Natural killer cell (primary cell): ENCODE measurements around the gene NDUFB7. TPM values are rescaled to one million over a fixed set of nuclear protein-coding genes. Genes with fewer than 3 reads are reported as not detected.
A peak's percentile ranks its signal among the peaks of the same experiment; 100 is the strongest.

Source experiments
- ATAC-seq, 3 donors: fragments of 150-1000 bp in 2 of 3; fragments of 200-7000 bp in 1 of 3; cut with Tn5 transposase; 1 replicate in 1 of 3; 2 replicates in 2 of 3; pipeline ENCODE4 v1.10.0; 2021; ENCODE audit warnings: mild to moderate bottlenecking in 2 of 3, moderate library complexity in 2 of 3
- DNase-seq, 2 donors: peaks; one replicate each; pipeline versions ENCODE4 v3.0.0 to v3.0.0-alpha.2; 2013 to 2021; ENCODE audit warnings: mixed read lengths in 1 of 2
- H3K27ac ChIP-seq: one replicate; pipeline ENCODE4 v1.5.1; 2013; ENCODE audit warnings: mild to moderate bottlenecking, low read length
- H3K27me3 ChIP-seq: one replicate; pipeline ENCODE4 v1.6.1; 2013; ENCODE audit warnings: low read length; ENCODE audit not compliant: control insufficient read depth, insufficient read depth
- H3K36me3 ChIP-seq: one replicate; pipeline ENCODE4 v1.6.1; 2013; ENCODE audit warnings: low read length; ENCODE audit not compliant: control insufficient read depth, insufficient read depth
- H3K4me1 ChIP-seq: one replicate; pipeline ENCODE4 v1.6.1; 2013; ENCODE audit warnings: low read length; ENCODE audit not compliant: control insufficient read depth, insufficient read depth
- H3K4me3 ChIP-seq: one replicate; pipeline ENCODE4 v1.5.1; 2013; ENCODE audit warnings: low read length
- H3K9me3 ChIP-seq: one replicate; pipeline ENCODE4 v1.6.1; 2013; ENCODE audit warnings: low read length; ENCODE audit not compliant: control insufficient read depth, insufficient read depth
- H3K27ac Mint-ChIP-seq, 2 donors: one replicate each; pipeline ENCODE4 v1.8.0; 2022; ENCODE audit warnings: mild to moderate bottlenecking in 2 of 2, mixed read lengths in 2 of 2, moderate library complexity in 1 of 2
- H3K27me3 Mint-ChIP-seq, 2 donors: one replicate each; pipeline ENCODE4 v1.8.0; 2022; ENCODE audit warnings: low read depth in 2 of 2, mixed read lengths in 2 of 2
- H3K36me3 Mint-ChIP-seq: one replicate; pipeline ENCODE4 v1.8.0; 2022; ENCODE audit warnings: mixed read lengths
- H3K4me1 Mint-ChIP-seq, 2 donors: one replicate each; pipeline ENCODE4 v1.8.0; 2022; ENCODE audit warnings: mixed read lengths in 2 of 2
- H3K4me3 Mint-ChIP-seq: one replicate; pipeline ENCODE4 v1.8.0; 2022; ENCODE audit warnings: mild to moderate bottlenecking, moderate library complexity, mixed read lengths
- H3K9me3 Mint-ChIP-seq, 2 donors: one replicate each; pipeline ENCODE4 v1.8.0; 2022; ENCODE audit warnings: mixed read lengths in 2 of 2
- CTCF ChIP-seq: fragments of 200-600 bp; IDR thresholded peaks from one replicate; pipeline ENCODE4 v1.8.0; 2022; ENCODE audit warnings: antibody characterized with exemption
- WGBS: methylation state at CpG from one replicate; pipeline ENCODE4 v1.1.7; 2013; ENCODE audit warnings: missing lambda C conversion rate; ENCODE audit not compliant: insufficient coverage; 5-methylcytosine and 5-hydroxymethylcytosine counted together
- intact Hi-C: fragments of 100-400 bp; cut with micrococcal nuclease; formaldehyde crosslinking; loops from one replicate; pipeline ENCODE4 v1.14.2; 2022
- total RNA-seq, 4 donors: library from RNA; stranded (reverse); fragments of 120-200 nt in 1 of 4; gene quantifications; one replicate each; pipeline versions ENCODE4 v1.2.3 to v1.2.4, GENCODE V29; 2013 to 2022

The NDUFB7 gene
- total RNA-seq, 3 donors from 2014 or later (not counting 1 experiment from before 2014, with no cell fraction given): 97.1 to 120 (median 108) TPM

DNA sequence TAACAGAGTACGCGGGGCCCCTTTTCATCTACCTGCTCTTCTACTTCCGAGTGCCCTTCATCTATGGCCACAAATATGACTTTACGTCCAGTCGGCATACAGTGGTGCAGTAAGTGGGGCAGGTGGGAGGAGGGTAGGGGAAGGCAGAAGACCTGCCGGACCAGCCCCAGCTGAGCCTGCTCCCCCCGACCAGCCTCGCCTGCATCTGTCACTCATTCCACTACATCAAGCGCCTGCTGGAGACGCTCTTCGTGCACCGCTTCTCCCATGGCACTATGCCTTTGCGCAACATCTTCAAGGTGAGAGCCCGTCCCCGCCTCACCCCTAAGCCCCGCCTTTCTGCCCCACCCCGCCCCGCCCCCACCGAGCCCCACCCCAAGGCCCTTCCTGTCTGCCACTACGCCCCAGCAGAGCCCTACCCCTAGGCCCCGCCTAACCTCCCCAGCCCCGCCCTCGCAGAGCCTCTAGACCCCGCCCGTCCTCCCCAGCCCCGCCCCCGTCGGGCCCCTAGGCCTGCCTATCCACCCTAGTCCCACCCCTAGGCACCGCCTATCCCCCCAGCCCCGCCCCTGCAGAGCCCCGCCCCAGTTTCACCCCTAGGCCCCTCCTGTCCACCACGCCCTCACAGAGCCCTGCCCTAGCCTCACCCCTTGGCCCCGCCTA, 7.7 kb downstream of the NDUFB7 start:
- H3K9me3 Mint-ChIP-seq: no peaks in the 10 kb centered on the region

DNA sequence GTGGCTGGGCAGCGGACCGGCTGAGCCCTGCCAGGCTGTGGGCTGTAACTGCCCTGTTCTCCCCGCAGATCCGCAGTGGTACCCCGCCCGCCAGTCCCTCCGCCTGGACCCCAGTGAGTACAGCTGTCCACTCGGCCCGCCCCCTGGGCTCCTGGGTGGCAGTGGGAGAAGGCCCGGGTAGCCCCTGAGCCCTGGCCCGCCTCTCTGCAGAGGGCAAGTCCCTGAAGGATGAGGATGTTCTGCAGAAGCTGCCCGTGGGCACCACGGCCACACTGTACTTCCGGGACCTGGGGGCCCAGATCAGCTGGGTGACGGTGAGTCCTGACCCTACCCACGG, 8.3 kb downstream of the NDUFB7 start:
- H3K4me3 Mint-ChIP-seq: peak overlapping the region; percentile 85
- WGBS: 87% methylated on average over 16 of the region's 16 CpGs
- no peaks in the 10 kb centered on the region for H3K36me3 Mint-ChIP-seq
- TF ChIP-seq CTCF: no peak
- H3K4me1 ChIP-seq: peaks cover 89% of the 10 kb centered on the region
- no peak overlapping the region for H3K4me3 ChIP-seq
- intact Hi-C loops: no loop called here
- no peaks in the 10 kb centered on the region for H3K9me3 Mint-ChIP-seq
- DNase-seq (peak in 1 of 2 donors; percentile 6), ATAC-seq (no peak)
- no peaks in the 10 kb centered on the region for H3K27me3 ChIP-seq
- peaks cover 38 to 75% of the 10 kb centered on the region in 2 donors for H3K4me1 Mint-ChIP-seq
- H3K27ac Mint-ChIP-seq: peak overlapping the region; percentile 94 to 95
- peaks cover 25% of the 10 kb centered on the region for H3K36me3 ChIP-seq
- peak overlapping the region; percentile 95 for H3K27ac ChIP-seq
- H3K9me3 ChIP-seq: no peaks in the 10 kb centered on the region
- no peaks in the 10 kb centered on the region for H3K27me3 Mint-ChIP-seq

More for the DNA sequence above, 7.7 kb downstream of the NDUFB7 start:
- H3K36me3 ChIP-seq: peaks cover 25% of the 10 kb centered on the region
- H3K27ac ChIP-seq: peak overlapping the region; percentile 95
- intact Hi-C loops: no loop called here
- no peaks in the 10 kb centered on the region for H3K36me3 Mint-ChIP-seq
- no peak overlapping the region for H3K4me3 ChIP-seq
- WGBS: 88% methylated on average over 13 of the region's 33 CpGs
- no peaks in the 10 kb centered on the region for H3K27me3 Mint-ChIP-seq
- H3K4me1 ChIP-seq: peaks cover 87% of the 10 kb centered on the region
- no peak for TF ChIP-seq CTCF
- peak in 1 of 2 donors; percentile 61 for DNase-seq
- H3K27ac Mint-ChIP-seq: peak overlapping the region; percentile 94 to 95
- H3K27me3 ChIP-seq: no peaks in the 10 kb centered on the region
- peak in 1 of 3 donors; percentile 44 for ATAC-seq
- H3K4me1 Mint-ChIP-seq: peaks cover 39 to 76% of the 10 kb centered on the region in 2 donors
- no peaks in the 10 kb centered on the region for H3K9me3 ChIP-seq
- H3K4me3 Mint-ChIP-seq: peak overlapping the region; percentile 85

- H3K36me3 Mint-ChIP-seq: no peaks in the 10 kb centered on the region
- no peak for ATAC-seq
- peak overlapping the region; percentile 95 for H3K27ac ChIP-seq
- H3K27ac Mint-ChIP-seq: peak overlapping the region; percentile 94 to 95
- H3K4me1 ChIP-seq: peaks cover 90% of the 10 kb centered on the region
- peak overlapping the region; percentile 85 for H3K4me3 Mint-ChIP-seq
- H3K36me3 ChIP-seq: peaks cover 22% of the 10 kb centered on the region
- peaks cover 31 to 72% of the 10 kb centered on the region in 2 donors for H3K4me1 Mint-ChIP-seq
- H3K27me3 ChIP-seq: no peaks in the 10 kb centered on the region
- H3K9me3 ChIP-seq: no peaks in the 10 kb centered on the region
- H3K9me3 Mint-ChIP-seq: no peaks in the 10 kb centered on the region
- H3K4me3 ChIP-seq: peak overlapping the region; percentile 54
- intact Hi-C loops: no loop called here
- no peak for TF ChIP-seq CTCF
- DNase-seq: no peak
- WGBS: 88% methylated on average over 23 of the region's 23 CpGs
- H3K27me3 Mint-ChIP-seq: no peaks in the 10 kb centered on the region
These were observed 8.9 kb downstream of the NDUFB7 start for GRCh38 chr19:14562660-14563589.
